DMS53 treated with DMSO at 0.1 percent for 48 hours (cell line): Measurements from ENCODE around the gene KDM5A.

Experiments
- DNase-seq: peaks from one replicate; lab custom pipeline; 2025; ENCODE audit not compliant: unreplicated experiment; lab: John Stamatoyannopoulos, UW

The KDM5A gene

GRCh38 chr12:275812-276211 lies 113.3 kb downstream of the KDM5A start:
- no peak for DNase-seq

- no peak for DNase-seq
Observed at GRCh38 chr12:273382-273781, 115.7 kb downstream of the KDM5A start.

GRCh38 chr12:272942-273341 lies 116.2 kb downstream of the KDM5A start:
- DNase-seq, result no peak

- DNase-seq, result no peak
Observed at GRCh38 chr12:271161-271560, 118.0 kb downstream of the KDM5A start.

- DNase-seq, result no peak
Observed at GRCh38 chr12:269191-269590, 119.9 kb downstream of the KDM5A start.

- no peak for DNase-seq
Observed at GRCh38 chr12:268483-268840, 120.7 kb downstream of the KDM5A start.

- no peak for DNase-seq
Observed at GRCh38 chr12:267581-268482, 121.3 kb downstream of the KDM5A start.

- no peak for DNase-seq
Observed at GRCh38 chr12:265096-265495, 124.0 kb downstream of the KDM5A start.

GRCh38 chr12:264269-264668 lies 124.9 kb downstream of the KDM5A start:
- DNase-seq, result no peak

GRCh38 chr12:263574-263973 lies 125.5 kb downstream of the KDM5A start:
- DNase-seq, result no peak

GRCh38 chr12:262817-263216 lies 126.3 kb downstream of the KDM5A start, which contains the start of gene SLC6A13:
Gene SLC6A13, minus strand, starts transcription at chr12:262836. Its CDS starts 2,784 bp downstream, at chr12:260052.
- DNase-seq, result no peak

GRCh38 chr12:262113-262512 lies 127.0 kb downstream of the KDM5A start:
- no peak for DNase-seq

- no peak for DNase-seq
Observed at GRCh38 chr12:257521-258321, 131.4 kb downstream of the KDM5A start.

- DNase-seq, result no peak
Observed at GRCh38 chr12:256958-257357, 132.2 kb downstream of the KDM5A start.

- no peak for DNase-seq
Observed at GRCh38 chr12:256225-256624, 132.9 kb downstream of the KDM5A start.

- no peak for DNase-seq
Observed at GRCh38 chr12:254912-255311, 134.2 kb downstream of the KDM5A start.

GRCh38 chr12:254039-254438 lies 135.1 kb downstream of the KDM5A start:
- DNase-seq, result no peak

GRCh38 chr12:253116-253831 lies 135.8 kb downstream of the KDM5A start:
- DNase-seq, result no peak

GRCh38 chr12:252636-253035 lies 136.5 kb downstream of the KDM5A start:
- DNase-seq, result no peak

- no peak for DNase-seq
Observed at GRCh38 chr12:247271-247670, 141.8 kb downstream of the KDM5A start.

GRCh38 chr12:243381-243780 lies 145.7 kb downstream of the KDM5A start:
- DNase-seq, result no peak
